GM21447 (cell line): ENCODE data around the gene FRAT2.
"Not testable (repeated sequence)": the region's sequence is repeated elsewhere in the genome, so short reads cannot be mapped to it uniquely, and the experiment has no call there.

Source experiments
- ATAC-seq: cut with Tn5 transposase; IDR thresholded peaks from one replicate; pipeline ENCODE4 v1.9.1; 2021; ENCODE audit not compliant: unreplicated experiment

Gene FRAT2

DNA sequence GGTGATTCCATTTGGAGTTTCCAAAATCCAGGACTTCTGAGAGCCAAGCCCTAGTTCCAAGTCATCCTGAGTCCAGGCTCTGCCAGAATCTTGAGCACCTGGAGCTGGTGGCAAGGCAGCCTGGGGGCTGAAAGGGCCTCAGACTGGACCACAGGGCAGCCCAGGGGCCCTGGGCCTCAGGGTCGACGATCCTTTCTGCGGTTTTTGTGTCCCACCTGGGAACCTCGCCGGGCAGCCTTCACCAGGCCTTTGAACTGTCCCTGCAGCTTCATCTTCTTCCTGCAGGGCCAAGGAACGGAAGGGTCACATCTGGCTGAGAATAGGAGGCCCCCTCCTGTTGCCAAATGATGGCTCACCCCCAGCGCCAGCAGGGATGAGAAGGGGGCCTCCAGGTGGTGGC, 22.4 kb upstream of the FRAT2 start:
- ATAC-seq, result no peak

DNA sequence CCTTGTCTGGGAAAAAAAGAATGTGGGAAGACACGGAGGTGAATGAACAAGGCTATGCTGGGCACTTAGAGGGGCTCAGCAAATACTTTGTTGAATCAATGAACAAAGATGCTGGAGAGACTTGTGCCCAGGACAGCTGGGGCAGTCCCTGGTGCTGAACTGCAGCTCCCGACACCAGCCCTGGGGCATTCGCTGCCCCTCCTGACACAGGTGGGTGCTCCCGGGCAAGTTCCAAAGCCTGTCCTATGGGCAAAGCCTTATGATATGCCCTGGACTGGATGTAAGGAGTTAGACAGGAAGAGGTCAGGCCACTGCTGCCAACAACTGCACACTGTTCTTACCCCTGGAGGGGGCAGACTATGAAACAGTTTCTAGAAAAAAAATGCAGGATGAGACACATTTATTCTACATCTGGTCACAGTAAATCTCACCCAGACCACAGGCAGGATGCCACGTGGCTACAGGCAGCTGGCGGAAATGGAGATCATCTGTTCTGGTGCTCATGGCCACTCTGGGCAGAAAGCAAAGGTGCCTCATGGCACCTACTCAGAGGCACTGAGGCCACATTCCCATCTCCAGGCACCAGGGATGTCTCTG, 21.9 kb upstream of the FRAT2 start:
- no peak for ATAC-seq

DNA sequence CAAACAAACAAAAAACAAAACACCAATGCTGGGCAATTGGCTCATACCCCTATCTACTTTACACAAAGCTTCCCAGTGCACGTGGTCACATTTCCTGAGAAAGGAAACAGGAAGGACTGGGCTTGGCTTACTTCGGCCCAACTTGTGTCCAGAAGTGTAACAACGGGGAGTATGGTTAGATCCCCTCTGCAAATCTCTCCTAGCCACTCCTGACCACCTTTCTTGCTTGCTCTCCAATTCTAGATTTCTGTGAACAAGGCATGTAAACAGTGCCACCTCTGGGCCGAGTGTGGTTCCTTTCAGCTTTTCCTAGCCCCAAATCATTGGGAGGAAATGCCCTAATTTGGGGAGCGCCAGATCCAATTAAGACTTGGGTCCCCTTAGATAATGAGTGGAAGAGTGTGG, 21.0 kb upstream of the FRAT2 start:
- no peak for ATAC-seq

DNA sequence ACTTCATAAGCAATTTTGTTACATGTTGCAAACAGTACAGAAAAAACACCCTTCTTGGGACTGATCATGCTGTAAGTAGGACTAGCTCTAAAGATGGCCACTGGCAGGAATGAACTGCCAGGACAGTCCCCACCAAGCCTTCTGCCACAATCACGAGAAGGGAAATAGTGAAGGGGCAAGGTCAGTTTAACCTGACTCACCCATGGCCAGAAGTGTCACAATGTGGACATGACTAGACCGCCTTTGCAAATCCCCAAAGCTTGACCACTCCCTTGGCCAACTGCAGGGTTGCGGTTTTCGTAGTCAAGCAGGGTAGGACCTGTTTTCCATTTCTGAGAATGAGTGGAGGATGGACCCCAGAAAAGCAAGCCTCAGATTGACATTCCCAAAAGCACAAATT, 19.4 kb upstream of the FRAT2 start:
- ATAC-seq, result no peak

DNA sequence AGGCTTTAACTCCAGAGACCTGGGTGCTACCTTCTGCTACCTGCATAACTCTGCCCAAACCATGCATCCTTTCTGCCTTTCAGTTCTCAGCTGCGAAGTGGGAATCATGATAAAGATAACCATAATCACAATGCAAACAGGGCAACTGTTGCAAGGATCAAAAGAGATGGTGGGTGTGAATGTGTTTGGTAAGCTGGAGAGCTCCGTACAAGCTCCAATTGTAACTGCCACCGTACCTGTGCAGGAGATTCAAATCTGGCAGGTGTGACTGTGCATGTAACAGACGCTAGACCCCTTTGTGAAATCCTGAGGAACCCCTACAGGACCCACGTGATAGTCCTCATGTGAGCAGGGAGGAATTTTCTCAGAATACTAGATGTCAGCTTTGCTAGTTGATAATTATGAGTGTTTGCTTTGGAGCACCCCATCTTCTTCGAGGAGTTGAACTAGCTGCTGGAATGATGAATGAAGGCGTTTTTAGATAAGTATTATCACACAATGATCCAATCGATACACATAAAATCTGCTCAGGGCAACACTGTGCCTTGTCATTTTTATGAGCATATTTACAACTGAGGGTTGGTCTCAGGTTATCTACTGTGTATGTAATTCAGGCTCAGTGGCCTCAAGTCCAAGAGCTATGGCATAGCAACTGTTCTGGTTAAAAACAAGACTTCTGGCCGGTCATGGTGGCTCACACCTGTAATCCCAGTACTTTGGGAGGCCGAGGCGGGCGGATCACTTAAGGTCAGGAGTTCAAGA, 15.4 kb upstream of the FRAT2 start:
- no peak for ATAC-seq

DNA sequence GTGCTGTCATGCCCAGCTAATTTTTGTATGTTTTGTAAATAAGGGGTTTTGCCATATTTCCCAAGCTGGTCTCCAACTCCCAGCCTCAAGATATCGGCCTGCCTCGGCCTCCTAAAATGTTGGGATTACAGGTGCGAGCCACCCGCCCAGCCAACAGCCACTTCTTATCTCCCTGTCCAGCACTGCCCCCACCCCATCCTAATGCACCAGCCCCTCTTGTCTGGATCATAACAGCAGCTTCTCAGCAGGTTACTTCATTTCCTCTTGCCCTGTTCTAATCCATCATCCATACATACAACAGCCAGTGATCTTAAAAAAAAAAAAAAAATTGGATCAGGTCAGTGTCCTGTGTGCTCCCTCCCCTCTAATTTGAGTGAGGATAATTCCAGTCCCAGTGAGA, 12.8 kb upstream of the FRAT2 start:
- ATAC-seq, result no peak

DNA sequence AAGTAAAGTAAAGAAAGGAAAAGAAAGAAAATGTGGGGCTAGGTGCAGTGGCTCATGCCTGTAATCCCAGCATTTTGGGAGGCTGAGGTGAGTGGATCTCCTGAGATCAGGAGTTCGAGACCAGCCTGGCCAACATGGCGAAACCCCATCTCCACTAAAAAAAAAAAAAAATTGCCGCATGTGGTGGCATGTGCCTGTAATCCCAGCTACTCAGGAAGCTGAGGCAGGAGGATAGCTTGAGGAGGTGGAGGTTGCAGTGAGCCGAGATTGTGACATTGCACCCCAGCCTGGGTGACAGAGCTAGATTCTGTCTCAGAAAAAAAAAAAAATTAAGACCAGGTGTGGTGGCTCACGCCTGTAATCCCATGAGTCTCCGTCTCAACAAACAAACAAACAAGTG, 9.1 kb upstream of the FRAT2 start:
- not testable (repeated sequence) for ATAC-seq

DNA sequence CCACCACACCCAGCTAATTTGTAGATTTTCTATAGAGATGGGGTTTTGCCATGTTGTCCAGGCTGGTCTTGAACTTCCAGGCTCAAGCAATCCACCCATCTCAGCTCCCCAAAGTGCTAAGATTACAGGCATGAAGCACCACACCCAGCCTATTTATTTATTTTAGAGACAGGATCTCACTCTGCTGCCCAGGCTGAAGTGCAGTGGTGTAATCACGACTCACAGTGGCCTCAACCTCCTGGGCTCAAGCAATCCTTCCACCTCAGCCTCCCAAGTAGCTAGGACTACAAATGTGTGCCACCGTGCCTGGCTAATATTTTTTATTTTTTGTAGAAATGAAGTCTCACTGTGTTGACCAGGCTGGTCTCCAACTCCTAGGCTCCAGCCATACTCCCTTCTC, 6.9 kb upstream of the FRAT2 start:
- ATAC-seq, result no peak

DNA sequence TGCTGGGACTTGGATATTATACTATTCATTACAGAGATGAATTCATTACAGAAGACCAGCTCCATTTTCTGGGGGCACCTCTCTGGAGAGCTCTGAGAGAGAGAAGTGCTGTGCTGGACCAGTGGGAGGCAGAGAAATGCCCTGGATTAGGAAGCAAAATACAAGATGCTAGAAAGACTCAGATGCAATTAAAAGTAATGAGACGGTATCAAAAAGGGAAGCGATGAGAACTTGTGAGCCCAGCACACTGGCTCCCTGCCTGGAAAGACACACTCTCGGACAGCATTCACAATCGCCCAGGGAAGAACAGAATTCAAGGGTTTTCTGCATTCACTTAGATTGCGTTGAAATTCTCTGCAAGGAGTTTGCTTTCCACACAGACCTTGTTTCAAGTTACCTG, 3.5 kb upstream of the FRAT2 start:
- no peak for ATAC-seq

DNA sequence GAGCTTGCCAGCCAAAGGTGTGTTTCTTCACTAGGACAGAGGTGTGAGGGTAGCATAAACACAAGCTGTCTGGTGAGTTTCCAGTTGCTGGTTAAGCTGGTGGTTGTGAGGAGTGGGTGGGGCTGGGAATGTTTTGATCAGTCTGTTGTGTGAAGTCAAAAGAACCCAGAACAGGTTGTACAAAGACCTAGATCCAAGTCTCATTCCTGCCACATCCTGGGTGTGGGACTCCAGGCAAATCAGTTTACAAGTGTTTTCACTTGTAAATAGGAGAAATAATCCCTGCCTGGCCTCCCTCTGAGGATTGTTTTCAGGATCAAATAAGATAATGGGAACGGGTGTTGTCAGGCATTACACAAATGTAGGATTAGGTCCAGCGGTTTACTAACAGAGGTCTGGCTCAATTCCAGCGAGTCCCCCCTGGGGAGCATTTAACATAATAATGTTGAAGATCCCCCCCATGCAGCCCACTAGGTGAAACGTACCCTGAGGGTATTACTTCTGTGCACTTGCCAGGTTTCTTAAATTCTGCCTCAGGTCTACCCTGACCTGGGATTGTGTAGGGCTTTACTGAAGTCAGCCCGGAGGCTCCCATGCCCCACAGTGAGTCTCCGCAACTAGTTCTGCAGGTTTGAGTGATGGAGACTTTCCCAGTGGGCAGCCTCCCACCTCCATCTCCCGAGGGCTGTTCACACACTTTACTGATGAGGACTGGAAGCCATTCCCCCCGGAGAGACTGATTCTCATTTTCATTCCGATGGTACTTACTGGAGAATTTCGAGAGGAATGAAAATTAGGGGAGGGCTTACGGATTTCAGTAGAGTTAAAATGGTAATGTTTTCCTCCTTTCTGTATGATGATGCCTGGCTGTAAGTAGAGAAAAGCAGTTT, 2.7 kb upstream of the FRAT2 start:
- ATAC-seq, result no peak

DNA sequence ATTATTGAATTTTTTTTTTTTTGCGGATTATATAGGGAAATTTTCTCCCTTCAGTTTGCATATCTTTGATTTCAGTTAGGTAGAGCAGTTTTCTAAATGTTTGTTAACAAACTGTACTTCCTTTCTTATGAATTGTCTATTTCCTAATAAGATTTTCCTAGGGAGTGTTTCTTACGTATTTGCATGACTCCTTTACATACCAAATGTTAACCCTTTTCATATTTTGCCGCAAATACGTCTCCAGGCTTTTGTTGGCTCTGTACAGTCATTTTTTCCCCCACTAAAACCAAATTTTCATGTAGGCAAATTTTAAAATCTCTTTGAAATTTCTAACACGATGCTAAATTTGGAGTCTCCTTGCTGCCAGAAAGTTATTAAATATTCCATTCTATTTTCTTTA, 1.9 kb upstream of the FRAT2 start:
- no peak for ATAC-seq

DNA sequence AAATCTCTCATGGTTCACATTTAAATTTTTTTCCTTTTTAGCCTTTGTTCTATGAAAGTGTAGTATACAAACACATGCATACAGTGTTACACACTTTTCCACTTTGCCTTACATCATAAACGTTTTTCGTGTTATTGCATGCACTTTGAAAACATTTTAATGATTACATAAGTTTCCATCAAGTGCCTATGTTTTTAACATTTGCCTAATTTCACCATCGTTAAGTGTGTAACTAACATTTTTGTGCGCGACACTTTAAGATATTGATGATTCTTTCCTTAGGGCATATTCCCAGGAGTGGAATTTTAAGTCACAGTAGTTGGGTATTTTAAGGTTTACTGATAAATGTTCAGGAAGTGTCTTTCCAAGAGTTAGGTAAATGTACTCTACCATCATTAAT, 1.5 kb upstream of the FRAT2 start:
- no peak for ATAC-seq

DNA sequence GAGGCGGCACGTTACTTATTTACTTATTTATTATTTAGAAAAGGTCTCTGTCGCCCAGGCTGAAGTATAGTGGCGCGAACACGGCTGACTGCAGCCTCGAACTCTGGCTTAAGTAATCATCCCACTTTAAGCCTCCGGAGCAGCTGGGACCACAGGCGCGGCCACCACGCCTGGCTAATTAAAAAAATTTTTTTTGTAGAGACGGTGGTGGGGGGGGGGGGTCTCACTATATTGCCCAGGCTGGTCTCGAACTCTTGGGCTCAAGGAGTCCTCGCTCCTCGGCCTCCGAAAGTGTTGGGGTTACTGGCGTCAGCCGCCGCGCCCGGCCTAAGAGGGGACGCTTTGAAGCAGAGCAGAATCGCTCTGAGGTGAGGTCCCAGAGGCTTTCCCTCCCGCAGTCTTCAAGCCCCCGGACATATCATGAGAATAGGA, 675 bp upstream of the FRAT2 start:
- ATAC-seq, result no peak

DNA sequence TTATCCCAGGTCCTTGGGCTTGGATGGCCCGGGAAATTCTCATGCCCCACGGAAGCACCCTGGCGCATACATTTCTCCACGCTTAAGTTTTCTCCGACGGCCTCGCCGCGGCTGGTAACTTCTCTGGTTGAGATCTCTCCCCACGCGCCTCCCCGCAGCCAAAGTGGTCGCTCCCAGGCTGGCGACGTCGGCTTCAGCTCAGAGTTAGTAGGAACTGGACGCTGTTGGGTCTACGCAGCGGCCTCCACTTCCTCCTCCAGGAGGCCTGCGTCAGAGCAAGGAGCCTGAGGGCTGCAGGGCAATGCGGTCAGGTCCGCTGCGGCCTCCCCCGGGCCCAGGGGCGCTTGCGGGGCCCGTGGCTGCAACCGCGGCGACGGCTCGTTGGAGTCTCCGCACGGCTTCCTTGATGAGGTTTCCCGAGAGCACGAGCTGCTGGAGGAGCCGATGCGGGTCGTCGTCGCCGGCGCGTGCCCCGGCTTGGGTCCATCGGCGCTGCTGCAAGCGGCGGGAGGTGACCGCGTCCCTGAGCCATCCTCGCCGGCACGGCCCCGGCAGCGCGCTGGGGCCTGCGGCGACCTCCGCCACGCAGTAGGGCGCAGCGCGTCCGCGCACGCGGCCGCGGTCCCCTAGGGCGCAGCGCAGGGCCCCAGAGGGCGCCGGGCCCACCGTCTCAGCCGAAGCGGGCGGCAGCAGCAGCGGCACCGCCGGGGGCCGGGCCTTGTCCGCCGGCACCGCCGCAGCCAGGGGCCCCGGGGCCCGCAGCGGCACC, 744 bp downstream of the FRAT2 start:
- ATAC-seq, result peak; percentile 24

DNA sequence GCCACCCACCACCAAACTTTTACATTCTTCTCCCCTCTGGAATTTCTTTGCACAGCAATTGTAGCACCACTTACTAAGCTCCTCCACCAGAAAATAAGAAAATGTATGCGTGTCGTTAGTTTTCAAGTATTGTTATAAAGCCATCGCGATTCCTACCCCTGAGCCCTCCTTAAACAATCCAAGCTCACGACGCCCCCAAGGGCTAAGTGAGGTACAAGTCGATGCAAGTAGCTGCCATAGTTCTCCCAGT, 1.3 kb downstream of the FRAT2 start:
- no peak for ATAC-seq

DNA sequence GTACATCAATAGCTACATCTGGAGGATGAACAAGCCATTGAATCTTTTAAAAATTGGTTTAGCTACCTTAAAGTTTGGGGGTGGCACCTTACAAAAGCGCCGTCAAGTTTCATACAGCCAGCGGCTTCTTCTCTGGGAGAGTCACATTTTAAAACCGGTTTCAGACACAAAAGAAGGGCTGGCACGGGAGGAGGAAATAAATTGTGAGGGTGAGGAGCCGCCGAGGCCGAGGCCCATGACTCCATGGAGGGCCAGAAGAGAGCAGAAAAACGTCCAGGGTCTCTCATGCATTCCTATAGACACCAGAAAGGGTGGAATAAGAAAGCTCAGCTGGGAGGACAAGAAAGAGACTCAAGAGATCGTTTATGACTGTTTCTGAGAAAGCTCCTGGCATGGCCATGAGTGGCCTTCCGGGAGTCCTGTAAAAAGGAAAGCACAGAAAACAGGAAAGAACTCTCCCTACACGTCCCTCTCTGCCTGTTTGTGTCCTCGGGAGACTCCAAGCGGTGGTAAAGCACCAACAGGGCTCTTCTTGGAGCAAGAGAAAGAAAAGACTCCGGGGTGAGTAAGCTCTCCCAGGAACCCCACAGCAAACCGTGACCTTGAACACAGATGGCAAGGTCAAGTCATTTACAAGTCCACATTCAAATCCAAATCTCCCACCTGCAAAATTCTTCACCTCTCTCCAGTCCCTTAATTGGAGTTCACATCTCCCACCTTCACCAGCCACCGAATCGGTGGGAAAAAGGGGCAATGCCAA, 1.8 kb downstream of the FRAT2 start:
- ATAC-seq, result no peak

DNA sequence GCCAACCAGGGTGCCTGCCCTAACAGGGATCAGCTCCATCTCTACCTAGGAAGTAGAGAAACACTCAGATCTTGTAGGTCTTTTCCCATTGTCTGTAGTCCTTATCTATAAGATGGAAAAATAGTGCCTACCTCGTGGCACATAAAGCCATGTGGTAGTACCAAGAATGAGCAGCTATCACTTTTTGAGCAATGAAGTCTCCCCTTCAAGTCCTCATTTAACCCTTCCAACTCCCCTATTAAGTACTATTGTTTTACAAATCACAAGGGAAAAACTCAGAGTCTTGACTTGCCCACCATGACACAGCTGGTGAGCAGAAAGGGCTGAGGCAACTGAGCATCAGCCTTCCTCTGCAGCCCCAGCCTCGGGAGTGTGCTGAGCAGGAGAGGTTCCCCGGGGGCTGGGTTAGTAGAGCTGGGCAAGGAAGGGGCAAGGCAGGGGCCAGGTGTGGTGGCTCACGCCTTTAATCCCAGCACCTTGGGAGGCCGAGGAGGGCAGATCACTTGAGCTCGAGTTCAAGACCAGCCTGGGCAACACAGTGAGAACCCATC, 3.3 kb downstream of the FRAT2 start:
- no peak for ATAC-seq

DNA sequence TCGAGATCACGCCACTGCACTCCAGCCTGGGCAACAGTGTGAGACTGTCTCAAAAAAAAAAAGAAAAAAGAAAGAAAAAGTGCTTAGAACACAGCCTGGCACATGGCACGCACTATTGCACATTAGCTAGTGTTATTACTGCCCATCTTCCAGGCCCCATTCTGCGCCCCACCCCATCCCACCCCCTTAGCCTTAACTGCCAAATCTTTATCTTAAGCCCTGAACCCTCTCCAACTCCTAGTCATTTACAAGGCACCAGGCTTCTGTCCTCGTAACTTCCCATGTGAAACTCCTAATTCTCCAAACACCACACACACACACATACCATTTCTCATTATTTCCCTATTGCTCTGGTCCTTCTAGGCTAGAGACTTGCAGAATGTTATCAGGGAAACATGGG, 4.8 kb downstream of the FRAT2 start:
- ATAC-seq, result no peak

DNA sequence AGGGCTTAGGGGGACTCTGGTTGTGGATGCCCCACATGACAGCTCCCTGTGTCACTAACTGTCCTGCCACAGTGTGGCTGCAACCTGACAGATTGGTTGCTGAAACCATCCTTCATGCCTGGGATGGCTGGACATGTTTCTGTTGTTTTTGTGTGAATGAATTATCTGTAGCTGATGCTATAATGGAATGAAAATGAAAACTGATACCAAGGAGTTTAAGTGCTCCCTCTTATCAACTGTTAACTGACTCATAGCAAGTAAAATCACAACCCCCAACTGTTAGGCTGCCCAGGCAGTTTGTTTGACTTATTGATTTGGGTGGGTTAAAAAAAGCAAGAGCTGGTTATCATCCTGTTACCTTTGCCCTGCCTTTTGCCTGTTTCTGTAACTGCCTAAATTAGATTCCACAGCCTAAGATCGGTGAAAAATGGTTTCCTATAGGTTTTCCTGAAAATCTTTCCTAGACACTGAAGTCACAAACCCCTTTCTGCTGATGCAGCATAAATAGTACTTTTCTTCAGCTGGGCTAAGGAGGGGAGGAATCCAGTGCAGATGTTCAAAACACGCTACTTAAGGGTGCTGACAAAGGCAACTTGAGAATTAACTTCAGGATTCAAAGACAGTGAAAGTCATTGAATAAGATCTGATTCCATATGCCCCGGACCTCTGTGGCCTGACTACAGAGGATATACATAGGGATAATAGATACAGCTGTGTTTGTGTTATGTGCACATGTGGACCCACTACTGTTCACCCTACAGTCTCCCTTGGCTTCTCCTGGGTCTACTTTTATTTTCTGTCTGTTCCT, 5.7 kb downstream of the FRAT2 start:
- no peak for ATAC-seq
